ENCODE measurements around the gene MSL1.

- no peak for TF ChIP-seq POLR2AphosphoS5 (IDR thresholded peaks at IDR 0.05; ENCODE audit: low read depth, low read length)
- no peak for TF ChIP-seq POLR2A (IDR thresholded peaks at IDR 0.05; ENCODE audit: low read depth, low read length)
- TF ChIP-seq TAF1 (IDR thresholded peaks at IDR 0.05; ENCODE audit: borderline replicate concordance, low read depth, low read length): no peak
Observed at GRCh38 chr17:40173091-40173777, 51.5 kb downstream of the MSL1 start.
